ENCODE data around the gene ATRX.
A peak's percentile ranks its signal among the peaks of the same experiment; 100 is the strongest.
"Not testable (repeated sequence)": the region's sequence is repeated elsewhere in the genome, so short reads cannot be mapped to it uniquely, and the experiment has no call there.

Gene ATRX

GRCh38 chrX:77726095-77726494, 59.9 kb downstream of the ATRX start:
- DNase-seq, result not testable (repeated sequence)

GRCh38 chrX:77723681-77724080, 62.3 kb downstream of the ATRX start:
- DNase-seq, result no peak

GRCh38 chrX:77719388-77719787, 66.6 kb downstream of the ATRX start:
- DNase-seq, result no peak

GRCh38 chrX:77704881-77705280, 81.1 kb downstream of the ATRX start:
- no peak for DNase-seq

- no peak for DNase-seq
These were observed 87.8 kb downstream of the ATRX start for GRCh38 chrX:77698242-77698641.

- DNase-seq, result no peak
These were observed 91.5 kb downstream of the ATRX start for GRCh38 chrX:77694491-77694890.

GRCh38 chrX:77693594-77693993, 92.4 kb downstream of the ATRX start:
- DNase-seq, result no peak

GRCh38 chrX:77691916-77692315, 94.1 kb downstream of the ATRX start:
- DNase-seq, result no peak

GRCh38 chrX:77689376-77689775, 96.6 kb downstream of the ATRX start:
- DNase-seq, result no peak

- not testable (repeated sequence) for DNase-seq
These were observed 100.3 kb downstream of the ATRX start for GRCh38 chrX:77685683-77686082.

- no peak for DNase-seq
These were observed 106.9 kb downstream of the ATRX start for GRCh38 chrX:77679144-77679543.

GRCh38 chrX:77675986-77676385, 110.0 kb downstream of the ATRX start:
- no peak for DNase-seq

- no peak for DNase-seq
These were observed 117.4 kb downstream of the ATRX start for GRCh38 chrX:77668391-77669237.

GRCh38 chrX:77658886-77659285, 127.1 kb downstream of the ATRX start:
- DNase-seq, result peak in 1 of 2 donors; percentile 2

- DNase-seq, result no peak
These were observed 133.9 kb downstream of the ATRX start for GRCh38 chrX:77652095-77652494.

GRCh38 chrX:77640702-77641101, 145.3 kb downstream of the ATRX start:
- DNase-seq, result no peak

GRCh38 chrX:77639820-77640219, 146.2 kb downstream of the ATRX start:
- no peak for DNase-seq

GRCh38 chrX:77638397-77638796, 147.6 kb downstream of the ATRX start:
- no peak for DNase-seq

- no peak for DNase-seq
These were observed 150.6 kb downstream of the ATRX start for GRCh38 chrX:77635373-77635772.

GRCh38 chrX:77628294-77629025, 157.6 kb downstream of the ATRX start:
- DNase-seq, result no peak

- no peak for DNase-seq
These were observed 163.3 kb downstream of the ATRX start for GRCh38 chrX:77622672-77623071.

GRCh38 chrX:77622233-77622632, 163.8 kb downstream of the ATRX start:
- no peak for DNase-seq

- DNase-seq, result not testable (repeated sequence)
These were observed 164.6 kb downstream of the ATRX start for GRCh38 chrX:77621453-77621852.

GRCh38 chrX:77617206-77617605, 168.8 kb downstream of the ATRX start:
- no peak for DNase-seq
